ENCODE results near the gene G6PC2.
"Not testable (repeated sequence)": the region's sequence is repeated elsewhere in the genome, so short reads cannot be mapped to it uniquely, and the experiment has no call there.

G6PC2 gene, protein sequence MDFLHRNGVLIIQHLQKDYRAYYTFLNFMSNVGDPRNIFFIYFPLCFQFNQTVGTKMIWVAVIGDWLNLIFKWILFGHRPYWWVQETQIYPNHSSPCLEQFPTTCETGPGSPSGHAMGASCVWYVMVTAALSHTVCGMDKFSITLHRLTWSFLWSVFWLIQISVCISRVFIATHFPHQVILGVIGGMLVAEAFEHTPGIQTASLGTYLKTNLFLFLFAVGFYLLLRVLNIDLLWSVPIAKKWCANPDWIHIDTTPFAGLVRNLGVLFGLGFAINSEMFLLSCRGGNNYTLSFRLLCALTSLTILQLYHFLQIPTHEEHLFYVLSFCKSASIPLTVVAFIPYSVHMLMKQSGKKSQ
- total RNA-seq, result 0 reads per million in 3 experiments

DNA sequence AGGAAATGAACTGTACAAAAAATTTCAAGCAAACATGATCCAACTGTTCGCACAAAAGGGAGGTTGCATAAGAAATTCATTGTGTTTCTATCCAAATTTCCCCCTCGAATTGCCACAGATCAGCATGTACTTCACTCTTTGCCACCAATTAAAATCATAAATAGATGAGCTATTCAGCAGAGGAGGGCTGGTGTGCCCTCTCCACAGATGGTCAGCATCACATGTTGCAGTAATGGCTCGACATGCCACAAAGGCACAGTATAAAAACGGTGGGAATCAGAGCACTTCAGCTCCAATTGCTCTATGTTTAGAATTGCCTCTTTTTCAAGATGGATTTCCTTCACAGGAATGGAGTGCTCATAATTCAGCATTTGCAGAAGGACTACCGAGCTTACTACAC lies at the start of gene G6PC2:
Gene G6PC2 (plus strand): TSS at position 289 of the 400 bp plus-strand sequence. CDS start 41 bp downstream, at position 330.
- no peak for DNase-seq

DNA sequence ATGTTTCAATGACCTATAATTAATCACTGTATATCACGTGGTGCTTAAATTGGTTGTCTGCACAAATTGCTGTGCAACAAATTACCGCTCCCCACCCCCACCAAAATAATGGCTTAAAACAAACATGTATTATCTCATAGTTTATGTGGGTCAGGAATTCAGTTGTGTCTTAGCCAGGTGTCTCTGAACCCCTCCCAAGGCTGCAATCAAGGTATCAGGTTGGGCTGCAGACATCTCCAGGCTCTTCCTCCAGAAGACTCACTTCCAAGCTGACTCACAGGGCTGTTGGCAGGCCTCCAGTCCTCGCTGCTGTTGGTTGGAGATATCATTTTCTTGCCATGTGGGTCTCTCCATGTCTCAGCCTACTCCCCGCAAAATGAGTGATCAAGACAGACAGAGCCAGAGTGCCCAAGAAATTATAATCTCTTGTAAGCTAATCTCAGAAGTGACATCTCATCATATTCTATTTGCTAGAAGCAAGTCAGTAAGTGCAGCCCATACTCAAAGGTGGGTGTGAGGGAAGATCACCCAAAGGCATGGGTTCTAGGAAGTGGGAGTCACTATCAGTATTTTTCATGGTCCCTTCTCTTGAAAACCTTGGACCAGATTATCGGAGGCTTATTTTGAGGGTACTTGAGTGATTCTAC lies 49.3 kb upstream of the G6PC2 start:
- DNase-seq, result no peak

DNA sequence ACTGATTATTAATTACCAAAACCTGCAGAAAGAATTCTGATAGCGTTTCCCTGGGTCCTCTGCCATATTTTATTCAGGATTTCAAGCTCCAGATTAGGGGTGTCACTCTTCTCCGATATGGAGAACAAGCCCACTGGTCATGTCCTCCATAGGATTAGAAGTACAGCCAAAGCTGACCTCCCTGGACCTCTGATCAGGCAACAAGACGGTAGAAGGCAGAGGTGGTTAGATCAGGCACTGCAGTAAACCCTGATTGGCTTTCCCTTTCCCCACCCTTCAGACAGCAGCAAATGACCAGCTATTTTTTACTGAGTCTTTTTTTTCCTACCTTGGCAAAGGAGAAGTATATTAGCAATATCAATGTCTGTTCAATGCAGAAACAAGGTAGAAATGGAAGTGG lies 48.6 kb upstream of the G6PC2 start:
- no peak for DNase-seq

DNA sequence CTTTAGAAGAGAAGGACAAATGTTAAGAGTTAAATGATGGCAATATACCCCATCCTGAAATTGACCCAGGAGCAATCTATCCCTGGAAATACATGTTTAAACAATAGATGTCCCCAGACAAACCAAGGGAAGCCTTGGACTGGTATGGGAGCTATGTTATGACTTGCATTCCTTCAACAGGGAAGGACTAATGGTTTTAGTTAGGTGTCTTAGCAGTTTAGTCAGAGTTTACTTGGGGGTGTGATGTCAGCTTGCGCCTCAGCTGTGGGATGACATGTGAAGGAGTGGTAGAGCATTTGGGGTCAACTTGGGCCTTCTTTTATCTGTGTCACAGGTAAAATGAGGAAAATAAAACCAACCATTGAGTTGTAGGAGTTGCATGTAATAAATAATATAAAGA lies 47.6 kb upstream of the G6PC2 start:
- DNase-seq, result no peak

DNA sequence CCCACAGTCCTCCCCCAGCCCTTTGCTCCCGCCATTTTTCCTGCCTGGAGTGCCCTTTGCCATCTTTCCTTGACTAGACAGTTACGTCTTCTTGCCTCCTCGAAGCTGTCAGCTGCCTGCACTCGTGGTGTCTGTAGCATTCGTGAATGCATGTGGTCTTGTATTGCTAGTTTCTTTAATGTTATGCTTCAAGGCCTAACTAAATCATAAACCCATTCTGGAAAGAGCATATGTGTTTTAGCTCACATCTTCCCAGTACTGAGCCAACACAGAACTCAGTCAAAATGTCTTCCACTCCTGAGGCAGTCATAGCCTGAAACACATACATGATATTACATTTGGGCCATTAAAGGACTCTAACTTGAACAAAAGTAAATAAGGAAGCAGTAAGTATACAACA lies 46.4 kb upstream of the G6PC2 start:
- no peak for DNase-seq

DNA sequence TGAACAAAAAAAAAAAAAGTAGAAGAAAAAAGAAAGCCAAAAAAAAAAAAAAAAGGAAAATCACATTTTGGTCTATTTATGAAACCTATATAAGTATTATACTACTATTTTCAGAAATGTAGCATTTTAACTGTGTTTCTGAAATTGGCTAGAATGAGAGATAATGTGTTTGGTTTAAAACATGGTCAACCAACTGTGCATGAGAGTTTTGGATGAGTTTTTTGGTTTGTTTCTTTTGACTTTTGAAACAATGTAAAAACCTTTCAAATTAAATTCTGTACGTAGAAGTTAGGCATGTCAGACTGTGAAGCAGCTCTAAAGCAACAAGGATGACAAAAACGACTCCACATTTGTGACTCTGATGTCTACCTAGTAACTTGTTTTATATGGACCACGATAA lies 45.5 kb upstream of the G6PC2 start:
- DNase-seq, result no peak

DNA sequence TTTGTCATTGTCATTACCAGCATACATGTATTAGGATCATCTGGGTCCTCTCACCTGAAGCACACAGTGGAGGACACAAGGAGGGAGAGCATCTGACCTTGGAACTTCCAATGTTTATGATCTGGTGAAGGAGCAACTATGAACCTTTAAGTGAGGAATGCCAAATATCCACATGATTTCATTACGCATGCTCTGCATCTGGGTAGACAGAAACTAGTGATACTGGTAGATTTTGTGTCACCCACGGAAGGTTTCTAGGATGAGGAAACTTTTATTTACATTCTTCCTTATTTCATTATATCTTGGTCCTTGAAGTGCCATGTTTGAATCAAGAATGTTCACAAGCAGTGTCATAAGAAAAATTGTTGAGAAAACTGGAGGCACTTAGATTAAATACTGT lies 42.9 kb upstream of the G6PC2 start:
- DNase-seq, result no peak

DNA sequence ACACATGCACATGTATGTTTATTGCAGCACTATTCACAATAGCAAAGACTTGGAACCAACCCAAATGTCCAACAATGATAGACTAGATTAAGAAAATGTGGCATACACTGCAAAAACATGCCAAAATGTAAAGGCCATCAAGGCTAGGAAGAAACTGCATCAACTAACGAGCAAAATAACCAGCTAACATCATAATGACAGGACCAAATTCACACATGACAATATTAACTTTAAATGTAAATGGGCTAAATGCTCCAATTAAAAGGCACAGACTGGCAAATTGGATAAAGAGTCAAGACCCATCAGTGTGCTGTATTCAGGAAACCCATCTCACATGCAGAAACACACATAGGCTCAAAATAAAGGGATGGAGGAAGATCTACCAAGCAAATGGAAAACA lies 33.9 kb upstream of the G6PC2 start:
- DNase-seq, result not testable (repeated sequence)

DNA sequence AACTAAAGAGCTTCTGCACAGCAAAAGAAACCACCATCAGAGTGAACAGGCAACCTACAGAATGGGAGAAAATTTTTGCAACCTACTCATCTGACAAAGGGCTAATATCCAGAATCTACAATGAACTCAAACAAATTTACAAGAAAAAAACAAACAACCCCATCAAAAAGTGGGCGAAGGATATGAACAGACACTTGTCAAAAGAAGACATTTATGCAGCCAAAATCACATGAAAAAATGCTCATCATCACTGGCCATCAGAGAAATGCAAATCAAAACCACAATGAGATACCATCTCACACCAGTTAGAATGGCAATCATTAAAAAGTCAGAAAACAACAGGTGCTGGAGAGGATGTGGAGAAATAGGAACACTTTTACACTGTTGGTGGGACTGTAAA lies 30.7 kb upstream of the G6PC2 start:
- DNase-seq, result not testable (repeated sequence)

DNA sequence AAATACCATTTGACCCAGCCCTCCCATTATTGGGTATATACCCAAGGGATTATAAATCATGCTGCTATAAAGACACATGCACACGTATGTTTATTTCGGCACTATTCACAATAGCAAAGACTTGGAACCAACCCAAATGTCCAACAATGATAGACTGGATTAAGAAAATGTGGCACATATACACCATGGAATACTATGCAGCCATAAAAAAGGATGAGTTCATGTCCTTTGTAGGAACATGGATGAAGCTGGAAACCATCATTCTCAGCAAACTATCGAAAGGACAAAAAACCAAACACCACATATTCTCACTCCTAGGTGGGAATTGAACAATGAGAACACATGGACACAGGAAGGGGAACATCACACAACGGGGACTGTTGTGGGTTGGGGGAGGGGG lies 30.3 kb upstream of the G6PC2 start:
- not testable (repeated sequence) for DNase-seq

DNA sequence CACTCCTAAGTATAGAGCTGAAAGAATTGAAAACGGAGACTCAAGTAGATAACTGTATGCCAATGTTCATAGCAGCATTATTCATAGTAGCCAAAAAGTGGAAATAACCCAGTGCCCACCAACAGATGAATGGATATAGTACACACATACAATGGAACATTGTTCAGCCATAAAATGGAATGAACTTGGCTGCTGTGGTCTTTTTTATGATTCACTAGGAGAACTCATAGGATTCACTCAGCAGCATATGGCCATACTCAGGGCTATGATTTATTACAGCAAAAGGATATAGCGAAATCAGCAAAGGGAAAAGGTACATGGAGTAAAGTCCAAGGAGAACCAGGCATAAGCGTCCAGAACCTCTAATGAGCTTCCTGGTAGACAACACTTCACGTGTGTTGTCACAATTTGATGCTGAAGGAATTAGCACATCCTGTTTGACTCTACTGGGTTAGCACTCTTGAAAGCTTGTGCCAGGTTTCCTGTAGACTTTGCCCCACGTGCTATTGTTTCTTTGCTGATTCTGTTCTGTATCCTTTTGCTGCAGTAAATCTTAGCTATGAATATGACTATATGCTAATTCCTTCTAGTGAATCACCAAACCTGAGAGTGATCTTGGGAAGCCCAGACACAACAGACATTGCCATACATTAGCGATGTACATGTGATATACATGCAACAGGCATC lies 26.6 kb upstream of the G6PC2 start:
- DNase-seq, result no peak

DNA sequence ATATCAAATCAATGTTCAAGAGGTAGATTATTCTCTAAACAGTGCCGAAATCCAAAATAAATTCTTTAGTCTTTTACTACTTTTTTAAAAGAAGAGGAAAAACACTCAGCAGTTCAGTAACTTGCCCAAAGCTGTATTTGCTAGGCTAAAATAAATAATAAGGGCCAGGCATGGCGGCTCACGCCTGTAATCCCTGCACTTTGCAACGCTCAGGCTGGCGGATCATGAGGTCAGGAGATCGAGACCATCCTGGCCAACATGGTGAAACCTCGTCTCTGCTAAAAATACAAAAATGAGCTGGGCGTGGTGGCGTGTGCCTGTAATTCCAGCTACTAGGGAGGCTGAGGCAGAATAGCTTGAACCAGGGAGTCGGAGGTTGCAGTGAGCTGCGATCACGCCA lies 18.9 kb upstream of the G6PC2 start:
- DNase-seq, result not testable (repeated sequence)

DNA sequence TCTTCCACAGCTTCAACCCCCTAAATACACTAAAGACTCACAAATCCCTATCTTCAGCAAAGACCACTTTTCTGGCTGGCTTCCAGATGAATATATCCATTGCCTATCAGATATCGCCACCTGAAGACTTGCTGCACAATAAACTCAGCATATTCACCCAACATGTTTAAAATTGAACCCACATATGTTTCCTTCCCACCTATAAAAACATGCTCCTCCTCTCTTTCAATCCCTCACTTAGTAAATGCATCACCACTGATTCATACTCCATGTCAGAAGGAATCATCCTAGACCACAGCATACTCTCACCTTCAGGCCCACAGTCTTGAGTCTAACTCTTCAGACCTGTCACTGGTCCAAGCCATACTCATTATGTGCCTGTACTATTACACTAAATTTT lies 16.1 kb upstream of the G6PC2 start:
- no peak for DNase-seq

DNA sequence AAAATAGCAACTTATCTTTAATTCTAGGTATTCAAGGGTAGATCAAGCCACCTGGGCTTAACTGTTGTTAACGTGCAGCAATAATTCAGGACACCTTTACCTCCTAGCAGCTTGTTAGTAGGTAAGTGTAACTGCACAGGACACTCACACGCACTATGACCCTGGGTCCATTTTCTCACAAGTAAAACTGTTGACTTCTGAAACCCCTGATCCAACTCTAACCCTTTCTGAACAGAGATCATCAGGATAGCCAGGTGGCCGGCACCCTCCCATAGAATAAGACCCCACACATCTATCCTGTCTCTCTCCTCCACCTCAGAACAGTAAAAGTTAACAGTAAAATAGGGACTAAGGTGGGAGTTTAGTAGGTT lies 11.5 kb upstream of the G6PC2 start:
- DNase-seq, result no peak

DNA sequence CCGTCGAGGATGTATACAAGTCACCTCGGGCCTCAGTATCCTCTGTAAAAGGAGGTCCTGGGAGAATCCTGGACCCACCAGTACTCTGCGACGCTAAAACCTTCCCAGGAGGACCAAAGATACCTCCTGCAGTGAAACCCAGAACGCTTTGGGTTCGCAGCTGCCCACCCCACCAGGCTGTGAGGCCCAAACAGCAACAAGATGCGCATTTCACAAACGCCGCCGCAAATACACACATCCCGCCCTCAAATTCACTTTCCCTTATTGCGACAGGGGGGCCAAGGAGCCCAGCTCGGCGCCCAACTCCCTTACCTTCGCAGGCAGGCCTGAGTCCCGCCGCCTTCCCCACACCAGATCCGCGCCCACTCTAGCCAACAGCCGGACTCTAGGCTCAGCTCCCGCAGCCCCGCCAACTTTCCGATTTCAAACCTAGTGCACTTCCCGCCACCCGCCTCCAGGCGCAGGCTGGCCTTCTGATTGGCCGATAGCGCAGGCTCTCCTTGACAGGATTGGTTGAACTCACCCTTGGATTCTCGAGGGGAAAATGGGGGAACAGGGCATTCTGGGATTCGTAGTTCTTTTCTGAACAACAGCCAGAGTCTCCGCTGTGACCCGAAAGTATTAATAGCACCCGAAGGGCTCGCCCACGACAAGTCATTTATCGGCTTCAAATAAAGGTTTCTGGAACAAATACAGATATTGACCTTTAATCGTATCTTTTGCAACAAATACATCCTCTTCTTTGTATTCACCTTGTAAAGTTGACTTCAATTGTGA lies 10.9 kb upstream of the G6PC2 start, which contains the start of gene SPC25:
Gene SPC25 (minus strand): TSS at position 425 of the 777 bp plus-strand sequence. CDS start 911 bp downstream, outside the sequence.
- DNase-seq, result peak; percentile 82

DNA sequence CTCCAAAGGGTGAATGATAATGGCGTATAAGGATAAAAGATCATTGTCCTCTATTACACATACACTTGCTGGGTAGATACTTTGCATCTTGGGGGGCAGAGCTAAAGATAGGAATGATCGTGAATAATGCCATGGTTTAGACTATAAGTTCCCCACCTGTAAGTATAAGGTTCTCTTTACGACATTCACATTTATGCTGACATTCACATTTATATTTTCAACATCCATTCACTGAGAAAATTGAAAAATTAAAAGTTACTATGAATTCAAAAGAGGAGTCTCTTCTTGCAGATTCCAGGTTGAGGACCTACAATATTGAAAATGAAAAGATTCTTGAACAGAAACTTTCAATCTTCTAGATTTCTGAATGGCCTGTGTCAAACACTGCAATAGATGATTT lies 8.8 kb upstream of the G6PC2 start:
- DNase-seq, result no peak

DNA sequence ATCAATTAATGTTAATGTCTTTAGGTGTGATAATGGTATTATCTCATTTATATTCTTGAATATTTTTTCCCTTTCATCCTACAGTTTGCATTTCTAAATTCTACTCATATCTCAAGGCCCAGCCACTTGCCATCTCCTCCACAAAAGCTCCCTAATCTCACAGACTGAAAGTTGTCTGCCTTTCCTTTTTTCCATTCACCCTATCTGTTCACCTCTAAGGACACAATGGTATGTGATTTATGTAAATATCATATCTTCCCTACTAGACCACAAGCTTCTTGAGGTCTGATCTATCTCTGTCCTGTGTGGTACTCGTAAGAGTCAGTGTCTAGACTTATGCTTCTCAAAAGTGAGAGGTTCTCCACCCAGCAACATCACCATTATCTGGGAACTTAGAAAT lies 7.0 kb upstream of the G6PC2 start:
- no peak for DNase-seq

DNA sequence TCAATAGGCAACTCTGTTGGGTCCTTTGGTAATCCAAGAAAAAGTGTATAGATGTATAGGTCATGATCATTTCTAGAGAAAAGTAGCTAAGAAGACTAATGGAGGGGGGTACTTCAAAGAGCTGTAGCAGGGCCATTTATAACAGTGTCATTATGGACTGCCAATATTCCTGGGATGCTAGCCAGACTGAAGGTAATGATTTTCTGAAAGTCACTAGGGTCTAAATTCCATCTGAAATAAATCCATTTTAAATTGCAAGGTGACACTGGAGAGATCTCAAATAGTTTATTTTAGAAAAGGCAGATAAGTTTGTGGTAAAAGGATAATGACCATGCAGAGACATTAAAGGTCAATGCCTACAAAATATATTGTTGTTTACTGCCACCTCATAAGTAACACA lies 6.4 kb upstream of the G6PC2 start:
- no peak for DNase-seq

DNA sequence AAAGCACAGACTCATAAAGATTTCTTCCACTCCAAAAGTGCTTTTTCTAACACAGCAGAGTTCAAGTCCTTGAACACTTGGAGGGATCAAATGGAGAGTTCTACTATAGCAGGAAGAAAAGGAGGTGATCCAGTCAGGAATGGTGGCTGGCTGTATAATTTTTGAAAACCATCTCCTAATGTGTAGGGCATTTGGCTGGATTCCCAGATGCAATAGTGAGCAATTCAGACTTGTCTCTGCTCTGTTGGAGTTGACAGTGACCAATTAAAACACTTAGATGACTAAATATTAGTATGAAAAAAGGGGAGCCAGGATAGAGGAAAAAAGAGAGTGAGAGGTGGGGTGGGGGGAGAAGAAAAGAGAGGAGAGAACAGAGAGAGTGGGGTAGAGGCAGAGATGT lies 5.3 kb upstream of the G6PC2 start:
- no peak for DNase-seq

DNA sequence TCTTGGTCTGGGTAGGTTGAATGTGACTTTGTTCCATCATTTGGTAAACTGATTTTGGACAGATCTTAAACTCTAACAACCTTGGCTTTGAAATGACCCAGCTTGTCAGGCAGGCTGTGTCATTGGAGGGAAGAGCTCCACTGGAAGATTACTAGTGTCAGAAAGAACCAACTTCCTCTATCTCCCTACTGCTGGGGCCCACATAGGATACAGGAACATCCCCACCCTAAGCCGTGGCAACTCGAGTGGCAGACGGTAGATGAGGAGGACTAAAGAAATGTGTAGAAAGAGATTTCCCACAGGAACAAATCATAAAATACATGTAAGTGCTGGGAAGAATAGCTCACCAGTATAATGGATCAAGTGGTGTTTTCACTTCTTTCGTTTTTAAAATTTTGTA lies 4.3 kb upstream of the G6PC2 start:
- DNase-seq, result no peak

DNA sequence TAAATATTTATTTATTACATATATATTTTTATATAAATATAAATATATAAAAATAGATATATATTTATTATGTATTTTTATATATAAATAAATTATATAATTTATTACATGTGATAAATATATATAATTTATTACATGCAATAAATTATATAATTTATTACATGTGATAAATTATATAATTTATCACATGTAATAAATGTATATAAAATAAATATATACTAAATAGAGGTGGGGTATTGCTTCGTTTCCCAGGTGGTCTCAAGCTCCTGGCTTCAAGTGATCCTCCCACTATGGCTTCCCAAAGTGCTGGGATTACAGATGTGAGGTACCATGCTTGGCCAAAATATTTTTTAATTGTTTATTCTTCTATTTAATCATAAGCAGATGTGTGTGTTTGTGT lies 3.6 kb upstream of the G6PC2 start:
- DNase-seq, result no peak

DNA sequence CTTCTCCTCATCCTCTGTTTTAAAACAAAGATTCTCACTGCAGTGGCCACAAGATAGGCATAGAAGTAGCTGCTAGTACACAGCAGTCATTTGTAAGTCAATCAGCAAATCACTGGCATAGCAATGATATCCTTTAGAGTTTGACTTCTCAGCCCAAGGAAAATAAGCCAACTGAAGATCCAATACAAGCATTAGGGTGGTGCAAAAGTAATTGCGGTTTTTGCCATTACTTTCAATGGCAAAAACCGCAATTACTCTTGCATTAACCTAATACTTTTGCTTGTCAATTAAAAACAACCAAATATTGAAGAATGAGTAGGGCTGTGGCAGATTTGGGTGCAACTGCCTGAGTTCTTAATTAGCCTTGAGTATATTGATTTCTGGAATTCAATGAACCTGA lies 2.8 kb downstream of the G6PC2 start:
- DNase-seq, result no peak

DNA sequence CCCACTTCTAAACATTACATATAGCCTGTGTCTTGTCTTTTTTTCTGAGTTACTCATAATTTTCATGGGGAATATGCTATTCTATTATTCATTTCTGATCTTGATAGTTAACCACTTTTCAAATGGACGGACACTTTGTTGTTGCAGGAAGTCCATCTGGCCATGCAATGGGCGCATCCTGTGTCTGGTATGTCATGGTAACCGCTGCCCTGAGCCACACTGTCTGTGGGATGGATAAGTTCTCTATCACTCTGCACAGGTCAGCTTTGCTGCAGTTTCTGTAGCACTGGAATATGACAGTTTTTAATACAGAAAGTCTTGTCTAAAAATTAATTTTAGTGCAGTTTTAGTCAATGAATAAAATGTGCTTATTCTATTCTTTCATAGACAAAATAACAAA lies 3.3 kb downstream of the G6PC2 start:
- DNase-seq, result no peak
